DOHH2 (cell line): Measurements from ENCODE around the gene PTPN14.

Source experiments
- CTCF ChIP-seq: fragments of 200-600 bp; sonication (generic); IDR thresholded peaks from one replicate; pipeline ENCODE4 v1.5.1; 2014; ENCODE audit warnings: antibody characterized with exemption, mild to moderate bottlenecking, low read depth, low read length; ENCODE audit not compliant: poor library complexity, severe bottlenecking
- EZH2phosphoT487 ChIP-seq: fragments of 200-600 bp; sonication (generic); IDR thresholded peaks from 2 replicates; pipeline ENCODE4 v1.6.1; 2017; ENCODE audit warnings: borderline replicate concordance, mild to moderate bottlenecking, antibody characterized with exemption, low read length, moderate library complexity, mixed read lengths

- TF ChIP-seq CTCF: no peak
- TF ChIP-seq EZH2phosphoT487: no peak
Observed at GRCh38 chr1:214445199-214445598, 106.2 kb downstream of the PTPN14 start.
